Body of pancreas (tissue), 4 donors: ENCODE results near the gene EFNA3. TPM values are rescaled to one million over a fixed set of nuclear protein-coding genes. Genes with fewer than 3 reads are reported as not detected.
"Not testable (repeated sequence)": the region's sequence is repeated elsewhere in the genome, so short reads cannot be mapped to it uniquely, and the experiment has no call there.

Source experiments
- ATAC-seq: fragments of 150-250 bp; one replicate; pipeline ENCODE4 v1.9.1; 2016
- DNase-seq, 4 donors: peaks; one replicate each; pipeline ENCODE4 v3.0.0-alpha.2; 2019
- H3K27ac ChIP-seq, 4 donors: fragments of 200-600 bp; sonication (generic); 1 replicate in 3 of 4; 2 replicates in 1 of 4; pipeline versions ENCODE4 v1.5.1 to v1.6.1; 2016 to 2019; ENCODE audit warnings: mild to moderate bottlenecking in 1 of 4, mixed read lengths in 1 of 4, moderate library complexity in 1 of 4
- H3K27me3 ChIP-seq, 2 donors: fragments of 200-600 bp; sonication (generic); one replicate each; pipeline ENCODE4 v1.6.0; 2016; ENCODE audit warnings: mild to moderate bottlenecking in 1 of 2
- H3K36me3 ChIP-seq, 2 donors: fragments of 200-600 bp; sonication (generic); replicated peaks in 1 of 2; 2 replicates each; pipeline ENCODE4 v1.5.1; 2016; ENCODE audit warnings: low read depth in 2 of 2; ENCODE audit not compliant: insufficient read depth in 1 of 2
- H3K4me1 ChIP-seq: fragments of 200-600 bp; sonication (generic); one replicate; pipeline ENCODE4 v1.6.0; 2016
- H3K4me3 ChIP-seq, 2 donors: fragments of 200-600 bp; sonication (generic); 1 replicate in 1 of 2; 2 replicates in 1 of 2; pipeline ENCODE4 v1.5.1; 2016 to 2019
- H3K9me3 ChIP-seq, 3 donors: fragments of 200-600 bp; sonication (generic); 1 replicate in 2 of 3; 2 replicates in 1 of 3; pipeline ENCODE4 v1.5.1; 2016
- POLR2A ChIP-seq, 3 donors: fragments of 450-650 bp; IDR thresholded peaks; one replicate each; pipeline ENCODE4 v1.6.1; 2016; ENCODE audit warnings: antibody characterized with exemption in 3 of 3, mild to moderate bottlenecking in 2 of 3
- WGBS, 2 donors: methylation state at CpG; one replicate each; pipeline ENCODE4 v1.1.5; 2017; 5-methylcytosine and 5-hydroxymethylcytosine counted together
- intact Hi-C: fragments of 100-400 bp; cut with DNase I; formaldehyde crosslinking; loops from one replicate; pipeline ENCODE4 v1.15.1; 2023
- total RNA-seq, 2 donors: library from RNA; depleted of rRNA; stranded (reverse); fragments of >200 nt; gene quantifications; one replicate each; pipeline ENCODE4 v1.1.0, GENCODE V29; 2016
- TF ChIP-seq, protein P1 (sequence below), 7 experiments: fragments of 450-650 bp in 4 of 7; fragments of 200-600 bp in 3 of 7; sonication (generic) in 3 of 7; IDR thresholded peaks; one replicate each; pipeline ENCODE4 v1.5.1; 2016 to 2019; ENCODE audit warnings: antibody characterized with exemption in 7 of 7

The EFNA3 gene
- total RNA-seq, 2 donors from 2014 or later: 1.8 TPM; not detected in 1

DNA sequence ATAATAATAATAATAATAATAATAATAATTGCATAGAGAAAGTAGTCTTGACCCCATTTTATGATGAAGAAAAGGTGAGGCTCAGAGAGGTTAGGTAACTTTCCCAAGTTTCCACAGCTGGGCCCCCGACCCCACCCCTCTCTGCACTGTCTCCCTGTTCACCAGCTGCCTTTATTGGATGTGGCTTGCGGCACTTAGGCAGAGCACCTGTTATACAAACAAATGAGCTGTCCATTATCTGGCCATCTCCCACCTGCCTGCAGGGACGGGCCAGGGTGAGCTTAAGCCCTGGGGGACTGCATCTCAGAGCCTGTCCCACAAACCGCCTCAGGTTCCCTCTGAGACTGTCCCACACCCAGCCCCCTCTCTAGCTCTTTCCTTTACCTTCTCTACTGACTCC is 39.0 kb downstream of the EFNA3 start:
- WGBS, 2 donors: 54 to 73% methylated on average over 4 of the region's 4 CpGs

GRCh38 chr1:155118090-155118489 is 39.5 kb downstream of the EFNA3 start:
- H3K36me3 ChIP-seq, DNase-seq, ATAC-seq, H3K27ac ChIP-seq, H3K9me3 ChIP-seq, H3K4me3 ChIP-seq, intact Hi-C loops, H3K27me3 ChIP-seq, H3K4me1 ChIP-seq: not testable (repeated sequence)
- 69 to 75% methylated on average over 5 to 7 of the region's 7 CpGs for WGBS, 2 donors

More for the DNA sequence above, 39.0 kb downstream of the EFNA3 start:
- DNase-seq (no peak), ATAC-seq (no peak)
- H3K4me3 ChIP-seq: no peak overlapping the region
- H3K27me3 ChIP-seq: no peaks in the 10 kb centered on the region
- TF ChIP-seq, protein P1, sequence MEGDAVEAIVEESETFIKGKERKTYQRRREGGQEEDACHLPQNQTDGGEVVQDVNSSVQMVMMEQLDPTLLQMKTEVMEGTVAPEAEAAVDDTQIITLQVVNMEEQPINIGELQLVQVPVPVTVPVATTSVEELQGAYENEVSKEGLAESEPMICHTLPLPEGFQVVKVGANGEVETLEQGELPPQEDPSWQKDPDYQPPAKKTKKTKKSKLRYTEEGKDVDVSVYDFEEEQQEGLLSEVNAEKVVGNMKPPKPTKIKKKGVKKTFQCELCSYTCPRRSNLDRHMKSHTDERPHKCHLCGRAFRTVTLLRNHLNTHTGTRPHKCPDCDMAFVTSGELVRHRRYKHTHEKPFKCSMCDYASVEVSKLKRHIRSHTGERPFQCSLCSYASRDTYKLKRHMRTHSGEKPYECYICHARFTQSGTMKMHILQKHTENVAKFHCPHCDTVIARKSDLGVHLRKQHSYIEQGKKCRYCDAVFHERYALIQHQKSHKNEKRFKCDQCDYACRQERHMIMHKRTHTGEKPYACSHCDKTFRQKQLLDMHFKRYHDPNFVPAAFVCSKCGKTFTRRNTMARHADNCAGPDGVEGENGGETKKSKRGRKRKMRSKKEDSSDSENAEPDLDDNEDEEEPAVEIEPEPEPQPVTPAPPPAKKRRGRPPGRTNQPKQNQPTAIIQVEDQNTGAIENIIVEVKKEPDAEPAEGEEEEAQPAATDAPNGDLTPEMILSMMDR (IDR thresholded peaks at IDR 0.05): no peak
- no peak for TF ChIP-seq POLR2A (IDR thresholded peaks at IDR 0.05)
- intact Hi-C loops: no loop called here
- H3K9me3 ChIP-seq: no peaks in the 10 kb centered on the region
- no peaks in the 10 kb centered on the region for H3K4me1 ChIP-seq
- no peaks in the 10 kb centered on the region for H3K36me3 ChIP-seq
- H3K27ac ChIP-seq: no peak overlapping the region

DNA sequence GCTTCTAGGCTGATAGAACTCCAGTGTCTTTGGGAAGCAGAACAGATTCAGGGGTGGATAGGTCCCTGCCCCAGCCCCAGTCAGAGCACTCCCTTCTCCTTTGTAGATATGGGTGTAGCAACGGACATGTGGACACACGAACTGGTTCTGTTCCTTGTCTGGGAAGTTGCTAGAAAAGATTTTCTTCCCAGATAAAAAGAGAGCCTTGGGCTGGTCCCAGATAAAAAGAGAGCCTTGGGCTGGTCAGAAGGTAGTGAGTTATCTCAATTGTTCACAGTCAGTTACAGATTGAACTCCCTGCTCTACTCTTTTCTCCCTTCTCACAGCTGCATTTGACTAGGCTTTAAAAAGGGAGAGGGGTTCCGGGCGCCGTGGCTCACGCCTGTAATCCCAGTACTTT is 41.6 kb downstream of the EFNA3 start:
- ATAC-seq (no peak), DNase-seq (no peak)
- Histone ChIP-seq H3K4me3 (no peak overlapping the region), H3K27ac (no peak overlapping the region), H3K9me3 (no peaks in the 10 kb centered on the region), H3K4me1 (peaks cover 8% of the 10 kb centered on the region), H3K36me3 (no peaks in the 10 kb centered on the region), H3K27me3 (no peaks in the 10 kb centered on the region)
- TF ChIP-seq, protein P1 (IDR thresholded peaks at IDR 0.05): no peak
- no peak for TF ChIP-seq POLR2A (IDR thresholded peaks at IDR 0.05)
- 38 to 40% methylated on average over 6 of the region's 6 CpGs for WGBS, 2 donors
- intact Hi-C loops: no loop called here

GRCh38 chr1:155121249-155121648 is 42.6 kb downstream of the EFNA3 start:
- WGBS, 2 donors: 67 to 84% methylated on average over 2 of the region's 2 CpGs
- ATAC-seq: no peak
- intact Hi-C loops: no loop called here

DNA sequence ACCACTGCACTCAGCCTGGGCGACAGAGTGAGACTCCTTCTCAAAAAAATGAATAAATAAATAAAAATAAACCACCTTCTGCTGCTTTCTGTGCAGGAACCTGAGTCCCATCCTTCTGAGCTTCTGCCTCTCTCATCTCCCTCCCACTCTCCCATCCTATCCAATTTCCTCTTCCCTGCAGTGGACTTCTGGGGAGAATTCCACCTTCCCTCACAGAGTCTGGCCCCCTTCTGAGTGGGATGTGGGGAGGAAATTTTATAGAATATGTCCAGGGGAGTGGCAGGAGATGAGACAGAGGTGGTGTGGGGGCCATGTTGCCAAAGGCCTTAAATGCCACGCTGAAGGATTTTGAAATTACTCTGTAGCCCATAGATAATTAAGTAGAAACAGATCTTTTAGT is 43.7 kb downstream of the EFNA3 start:
- no peaks in the 10 kb centered on the region for H3K9me3 ChIP-seq
- no peak for DNase-seq
- no peak overlapping the region for H3K4me3 ChIP-seq
- peaks cover 28% of the 10 kb centered on the region for H3K4me1 ChIP-seq
- no peak overlapping the region for H3K27ac ChIP-seq
- no peaks in the 10 kb centered on the region for H3K36me3 ChIP-seq
- intact Hi-C loops: no loop called here
- WGBS, 2 donors: 60 to 68% methylated on average over 2 of the region's 2 CpGs
- no peak for ATAC-seq
- TF ChIP-seq, protein P1 (IDR thresholded peaks at IDR 0.05): no peak
- no peak for TF ChIP-seq POLR2A (IDR thresholded peaks at IDR 0.05)
- no peaks in the 10 kb centered on the region for H3K27me3 ChIP-seq

More at GRCh38 chr1:155121249-155121648, 42.6 kb downstream of the EFNA3 start:
- Histone ChIP-seq H3K4me3 (no peak overlapping the region), H3K27me3 (no peaks in the 10 kb centered on the region), H3K9me3 (no peaks in the 10 kb centered on the region), H3K4me1 (peaks cover 17% of the 10 kb centered on the region), H3K36me3 (no peaks in the 10 kb centered on the region), H3K27ac (no peak overlapping the region)
- no peak for TF ChIP-seq POLR2A (IDR thresholded peaks at IDR 0.05)
- TF ChIP-seq, protein P1 (IDR thresholded peaks at IDR 0.05): no peak
- no peak for DNase-seq
